ENCODE data around the gene MARCKS. TPM values are rescaled to one million over a fixed set of nuclear protein-coding genes. Genes with fewer than 3 reads are reported as not detected.
A peak's percentile ranks its signal among the peaks of the same experiment; 100 is the strongest.

Gene MARCKS
- total and polyA plus RNA-seq, 2 experiments from 2014 or later = 193 to 224 TPM

DNA sequence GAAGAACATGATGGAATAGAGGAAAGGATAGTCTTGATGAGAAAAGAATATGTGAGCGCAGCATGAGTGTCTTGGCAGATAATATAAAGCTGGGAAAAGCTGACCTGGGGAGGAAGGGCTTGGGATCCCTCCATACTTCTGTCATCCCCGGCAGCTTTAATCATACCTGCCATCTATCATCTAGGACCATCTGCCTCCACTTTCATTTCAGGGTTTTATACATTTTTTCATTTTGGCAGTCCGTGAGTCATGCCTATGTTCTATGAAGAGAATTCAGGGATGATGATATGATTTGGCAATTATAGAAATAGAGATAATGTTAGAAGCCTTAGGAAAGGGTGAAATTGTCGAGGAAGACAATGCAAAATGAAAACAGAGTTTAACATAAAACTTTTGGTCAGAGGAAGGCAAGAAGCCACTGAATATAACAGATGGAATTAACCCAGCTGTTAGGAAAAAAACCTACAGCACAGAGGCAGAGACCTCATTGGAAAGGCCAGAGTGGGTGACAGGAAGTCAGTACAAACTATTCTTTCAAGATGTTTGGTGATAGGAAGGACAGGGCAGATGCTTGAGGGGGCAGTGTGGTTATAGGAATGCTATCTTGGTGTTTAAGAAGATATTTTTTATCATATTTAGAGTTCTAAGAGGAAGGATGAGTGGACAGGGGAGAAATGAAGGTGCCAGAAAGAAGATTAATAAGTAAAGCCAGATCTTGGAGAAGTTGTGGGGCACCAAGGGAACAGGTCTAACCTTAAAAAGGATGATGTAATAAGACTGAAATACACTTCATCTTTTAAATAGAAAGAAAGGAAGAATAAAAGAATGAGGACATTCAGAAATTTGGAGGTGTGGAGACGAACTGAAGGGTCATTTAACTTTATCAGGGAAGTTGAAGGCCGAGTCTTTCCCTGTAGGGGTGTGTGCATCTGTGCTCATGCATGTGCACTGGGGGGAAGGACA is 37.8 kb downstream of the MARCKS start:
- peak in 1 of 2 donors; percentile 30 for DNase-seq (ENCODE audit: low read depth in 1 of 2, low spot score in 1 of 2)
- Histone ChIP-seq H3K4me3 (no peak overlapping the region), H3K27ac (no peak overlapping the region), H3K36me3 (no peaks in the 10 kb centered on the region), H3K27me3 (no peaks in the 10 kb centered on the region), H3K4me1 (ENCODE audit: low read depth) (no peaks in the 10 kb centered on the region), H3K9me3 (ENCODE audit: low read depth) (no peaks in the 10 kb centered on the region)
- TF ChIP-seq, protein P1, sequence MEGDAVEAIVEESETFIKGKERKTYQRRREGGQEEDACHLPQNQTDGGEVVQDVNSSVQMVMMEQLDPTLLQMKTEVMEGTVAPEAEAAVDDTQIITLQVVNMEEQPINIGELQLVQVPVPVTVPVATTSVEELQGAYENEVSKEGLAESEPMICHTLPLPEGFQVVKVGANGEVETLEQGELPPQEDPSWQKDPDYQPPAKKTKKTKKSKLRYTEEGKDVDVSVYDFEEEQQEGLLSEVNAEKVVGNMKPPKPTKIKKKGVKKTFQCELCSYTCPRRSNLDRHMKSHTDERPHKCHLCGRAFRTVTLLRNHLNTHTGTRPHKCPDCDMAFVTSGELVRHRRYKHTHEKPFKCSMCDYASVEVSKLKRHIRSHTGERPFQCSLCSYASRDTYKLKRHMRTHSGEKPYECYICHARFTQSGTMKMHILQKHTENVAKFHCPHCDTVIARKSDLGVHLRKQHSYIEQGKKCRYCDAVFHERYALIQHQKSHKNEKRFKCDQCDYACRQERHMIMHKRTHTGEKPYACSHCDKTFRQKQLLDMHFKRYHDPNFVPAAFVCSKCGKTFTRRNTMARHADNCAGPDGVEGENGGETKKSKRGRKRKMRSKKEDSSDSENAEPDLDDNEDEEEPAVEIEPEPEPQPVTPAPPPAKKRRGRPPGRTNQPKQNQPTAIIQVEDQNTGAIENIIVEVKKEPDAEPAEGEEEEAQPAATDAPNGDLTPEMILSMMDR (IDR thresholded peaks at IDR 0.05; ENCODE audit: low read depth, low read length) = no peak

DNA sequence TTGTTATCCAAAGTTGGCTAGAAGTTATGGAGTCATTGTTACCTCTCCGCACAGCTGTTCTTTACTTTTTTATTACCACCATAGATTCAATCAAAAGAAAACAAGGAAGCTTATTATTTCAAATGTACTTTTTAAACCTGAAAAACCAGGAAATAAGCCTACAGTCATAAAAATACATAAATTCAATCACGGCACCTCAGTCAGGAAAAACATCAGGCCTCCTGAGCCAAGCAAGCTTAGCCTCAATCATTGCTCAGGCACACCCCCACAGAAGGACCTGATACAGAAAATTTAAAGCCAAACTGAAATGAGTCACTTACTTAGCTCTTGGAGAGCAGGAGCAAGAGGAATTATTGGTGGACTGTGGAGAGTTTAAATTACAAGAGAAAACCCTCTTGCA is 44.3 kb downstream of the MARCKS start:
- H3K27ac ChIP-seq = no peak overlapping the region

DNA sequence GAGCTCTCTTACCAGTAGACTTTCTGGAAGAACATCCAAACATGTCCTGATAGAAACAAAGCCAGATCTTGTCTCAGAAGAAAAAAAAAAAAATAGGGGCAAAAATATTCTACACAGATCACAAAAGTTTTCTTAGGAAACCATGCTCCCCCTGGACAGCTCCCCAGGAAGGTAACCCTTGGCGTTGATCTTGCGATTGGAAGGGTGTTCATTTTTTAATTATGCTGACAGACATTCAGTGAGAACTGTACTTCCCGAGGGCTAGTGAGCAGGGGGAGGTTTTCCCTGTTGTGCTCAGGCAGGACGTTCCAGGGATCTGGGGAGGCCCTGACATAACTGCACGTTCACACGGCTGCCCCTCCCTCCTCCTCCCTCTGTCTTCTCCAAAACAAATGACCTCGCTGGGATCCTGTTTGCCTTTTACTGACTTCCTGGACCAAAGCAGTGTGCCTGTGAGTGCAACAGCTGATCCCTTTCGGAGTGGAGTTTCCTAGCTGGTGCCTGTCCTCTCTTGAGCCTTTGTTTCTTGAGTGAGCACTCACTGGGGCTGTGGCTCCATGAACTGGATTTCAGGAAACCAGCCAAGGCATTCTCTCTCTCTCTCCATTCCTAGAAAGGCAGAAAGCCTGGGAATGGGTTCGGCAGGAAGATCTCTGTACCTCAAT is 46.7 kb downstream of the MARCKS start:
- Histone ChIP-seq H3K27ac (no peak overlapping the region), H3K9me3 (ENCODE audit: low read depth) (no peaks in the 10 kb centered on the region), H3K4me1 (ENCODE audit: low read depth) (no peaks in the 10 kb centered on the region), H3K36me3 (no peaks in the 10 kb centered on the region), H3K4me3 (no peak overlapping the region), H3K27me3 (no peaks in the 10 kb centered on the region)
- DNase-seq (ENCODE audit: low read depth in 1 of 2, low spot score in 1 of 2) = peak in 1 of 2 donors; percentile 54
- TF ChIP-seq, protein P1 (IDR thresholded peaks at IDR 0.05; ENCODE audit: low read depth, low read length) = no peak

More for the DNA sequence above, 44.3 kb downstream of the MARCKS start:
- peak in 1 of 2 donors; percentile 36 for DNase-seq (ENCODE audit: low read depth in 1 of 2, low spot score in 1 of 2)
- TF ChIP-seq, protein P1 (IDR thresholded peaks at IDR 0.05; ENCODE audit: low read depth, low read length) = no peak
- Histone ChIP-seq H3K9me3 (ENCODE audit: low read depth) (no peaks in the 10 kb centered on the region), H3K36me3 (no peaks in the 10 kb centered on the region), H3K4me1 (ENCODE audit: low read depth) (no peaks in the 10 kb centered on the region), H3K4me3 (no peak overlapping the region), H3K27me3 (no peaks in the 10 kb centered on the region)

DNA sequence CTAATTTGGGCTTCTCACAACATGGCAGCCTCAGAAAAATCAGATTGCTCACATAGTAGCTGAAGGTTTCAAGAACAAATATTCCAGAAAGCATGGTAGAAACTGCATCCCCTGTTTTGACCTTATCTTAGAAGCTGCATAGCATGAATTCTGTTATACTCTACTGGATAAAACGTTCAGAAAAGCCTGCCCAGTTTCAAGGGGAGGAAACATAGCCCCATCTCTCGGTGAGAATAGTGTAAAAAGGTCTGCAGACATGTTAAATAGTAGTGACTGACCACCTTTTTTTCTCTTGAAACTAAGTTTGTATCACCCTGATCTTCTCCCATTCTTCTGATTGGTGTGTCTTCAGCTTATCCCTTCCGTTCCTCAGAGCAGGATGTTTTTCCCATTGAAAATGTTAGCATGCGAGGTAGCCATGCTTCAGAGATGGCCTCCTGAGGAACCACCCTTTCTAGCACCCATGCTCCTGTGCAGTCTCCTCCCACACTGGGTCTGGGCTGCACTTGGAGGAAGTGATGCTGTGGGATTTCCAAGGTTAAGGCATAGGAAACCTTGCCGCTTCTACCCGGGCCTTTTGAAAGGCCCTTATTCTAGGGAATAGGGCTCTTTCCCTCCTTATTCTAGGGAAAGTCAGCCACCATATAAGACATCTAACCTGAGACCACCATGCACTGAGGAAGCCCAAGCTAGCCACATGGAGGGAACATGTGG is 50.1 kb downstream of the MARCKS start:
- Histone ChIP-seq H3K27ac (no peak overlapping the region), H3K9me3 (ENCODE audit: low read depth) (no peaks in the 10 kb centered on the region), H3K4me1 (ENCODE audit: low read depth) (no peaks in the 10 kb centered on the region), H3K36me3 (no peaks in the 10 kb centered on the region), H3K4me3 (no peak overlapping the region), H3K27me3 (no peaks in the 10 kb centered on the region)
- TF ChIP-seq, protein P1 (IDR thresholded peaks at IDR 0.05; ENCODE audit: low read depth, low read length) = peak; percentile 32
- peak in 1 of 2 donors; percentile 65 for DNase-seq (ENCODE audit: low read depth in 1 of 2, low spot score in 1 of 2)

DNA sequence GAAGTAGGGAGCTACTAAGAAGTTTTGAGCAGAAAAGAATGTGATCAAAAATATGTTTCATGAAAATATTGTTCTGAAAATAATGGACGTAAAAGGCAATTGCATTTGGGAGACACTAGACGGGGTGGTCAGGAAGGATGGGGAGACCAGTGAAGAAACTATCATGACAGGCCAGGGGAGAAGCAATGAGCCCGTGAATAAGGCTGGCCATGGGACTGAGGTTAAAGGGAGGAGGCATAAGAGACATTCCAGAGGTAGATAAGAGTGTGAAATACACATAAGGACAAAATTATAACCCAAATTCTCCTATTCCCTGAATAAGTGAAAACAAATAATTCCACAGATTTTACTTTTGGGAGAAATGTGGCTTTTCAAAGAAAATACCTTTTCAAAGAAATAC is 51.7 kb downstream of the MARCKS start:
- TF ChIP-seq, protein P1 (IDR thresholded peaks at IDR 0.05; ENCODE audit: low read depth, low read length) = no peak
- DNase-seq (ENCODE audit: low read depth in 1 of 2, low spot score in 1 of 2) = peak in 1 of 2 donors; percentile 22
- H3K9me3 ChIP-seq (ENCODE audit: low read depth) = no peaks in the 10 kb centered on the region

More for the DNA sequence above, 51.7 kb downstream of the MARCKS start:
- H3K4me1 ChIP-seq (ENCODE audit: low read depth) = no peaks in the 10 kb centered on the region
- H3K4me3 ChIP-seq = no peak overlapping the region
- no peaks in the 10 kb centered on the region for H3K36me3 ChIP-seq
- no peak overlapping the region for H3K27ac ChIP-seq
- no peaks in the 10 kb centered on the region for H3K27me3 ChIP-seq
